ENCODE measurements around the gene SEMA3A.

Gene SEMA3A

DNA sequence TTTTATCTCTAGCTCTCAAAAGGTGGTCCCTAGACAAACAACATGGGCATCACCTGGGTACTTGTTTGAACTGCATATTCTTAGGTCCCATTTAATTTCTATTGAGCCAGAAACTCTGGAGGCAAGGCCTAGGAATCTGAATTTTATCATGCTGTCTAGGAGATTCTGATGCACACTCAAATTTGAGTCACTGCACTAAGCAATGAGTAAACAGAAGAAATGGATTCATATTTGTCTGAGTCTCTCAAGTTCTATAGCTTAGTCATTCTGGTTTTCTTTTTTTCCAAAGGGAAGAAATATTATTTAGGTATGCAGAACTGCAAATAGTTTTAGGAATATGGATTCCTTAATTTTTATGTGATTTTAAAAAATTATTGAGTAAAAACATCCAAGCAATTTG, 185.5 kb downstream of the SEMA3A start:
- DNase-seq (ENCODE audit: low spot score) = no peak

DNA sequence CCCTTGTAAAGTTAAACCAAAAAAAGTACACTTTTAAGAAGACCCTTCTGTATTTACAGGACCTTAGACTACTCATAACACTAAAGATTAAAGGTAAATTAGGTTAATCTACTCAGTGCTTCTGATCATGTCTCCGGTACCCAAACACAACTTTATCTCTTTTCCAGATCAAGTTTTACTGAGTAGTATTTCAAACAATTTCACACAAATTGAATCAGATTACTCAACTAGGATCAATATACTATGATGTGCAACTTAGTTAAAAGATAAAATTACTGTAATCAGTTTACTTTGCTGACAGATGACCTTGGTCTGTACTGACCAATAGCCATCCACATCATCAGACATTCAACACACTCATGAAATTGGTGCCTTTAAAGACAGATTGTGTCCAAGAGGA, 191.4 kb downstream of the SEMA3A start:
- DNase-seq (ENCODE audit: low spot score) = no peak

DNA sequence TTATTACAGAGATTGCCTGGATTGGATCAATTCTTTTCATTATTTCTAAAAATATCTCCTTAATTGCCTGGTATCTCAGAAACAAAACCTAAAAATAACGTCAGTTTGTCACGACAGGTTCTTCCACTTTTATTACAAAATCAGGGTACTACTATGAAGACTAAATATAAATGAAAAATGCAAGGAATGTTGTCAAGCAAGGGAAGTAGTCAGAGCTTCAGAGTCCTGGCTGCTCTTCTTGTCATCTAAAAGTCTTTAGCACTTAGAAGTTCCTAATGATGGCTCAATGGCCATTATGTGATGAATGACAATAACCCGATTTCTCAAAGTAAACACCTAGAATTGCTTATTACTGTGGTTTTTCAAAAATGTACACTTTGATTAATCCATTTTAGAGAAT, 192.2 kb downstream of the SEMA3A start:
- no peak for DNase-seq (ENCODE audit: low spot score)

DNA sequence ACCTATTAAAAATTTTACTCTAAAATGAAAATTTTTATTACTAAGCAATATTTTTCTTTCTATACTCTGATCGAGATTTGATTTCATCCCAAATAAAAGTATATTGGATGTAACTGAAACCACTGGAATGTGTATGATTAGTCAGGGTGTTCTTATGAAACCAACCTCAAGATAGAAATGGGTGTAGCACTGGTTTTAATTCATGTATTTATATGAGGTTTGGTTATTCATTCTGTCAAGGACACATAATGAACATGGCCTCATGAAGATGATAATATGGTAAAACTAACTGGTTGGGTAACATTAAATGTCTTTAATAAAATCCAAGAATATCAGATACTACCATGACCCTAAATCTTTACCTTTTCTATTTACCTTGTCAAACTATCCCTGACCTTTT, 197.7 kb downstream of the SEMA3A start:
- no peak for DNase-seq (ENCODE audit: low spot score)

DNA sequence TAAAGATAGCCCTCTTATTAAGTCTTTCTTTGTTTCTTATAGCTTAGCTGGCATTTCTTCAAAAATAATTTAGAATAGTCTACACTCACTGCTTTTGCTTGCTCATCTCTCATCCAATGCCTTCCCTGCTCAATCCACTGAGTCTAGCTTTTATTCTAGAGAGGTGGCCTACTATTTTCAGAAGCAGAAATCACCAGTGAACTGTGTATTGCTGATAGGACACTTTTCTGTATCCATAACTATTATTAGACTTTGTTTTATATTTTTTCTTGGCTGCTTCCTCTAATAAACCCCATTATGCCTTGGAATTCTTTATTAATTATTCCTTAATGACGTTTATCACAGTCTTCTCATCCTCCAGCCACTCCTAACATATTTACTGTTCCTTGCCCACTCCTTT, 206.8 kb downstream of the SEMA3A start:
- DNase-seq (ENCODE audit: low spot score) = no peak

DNA sequence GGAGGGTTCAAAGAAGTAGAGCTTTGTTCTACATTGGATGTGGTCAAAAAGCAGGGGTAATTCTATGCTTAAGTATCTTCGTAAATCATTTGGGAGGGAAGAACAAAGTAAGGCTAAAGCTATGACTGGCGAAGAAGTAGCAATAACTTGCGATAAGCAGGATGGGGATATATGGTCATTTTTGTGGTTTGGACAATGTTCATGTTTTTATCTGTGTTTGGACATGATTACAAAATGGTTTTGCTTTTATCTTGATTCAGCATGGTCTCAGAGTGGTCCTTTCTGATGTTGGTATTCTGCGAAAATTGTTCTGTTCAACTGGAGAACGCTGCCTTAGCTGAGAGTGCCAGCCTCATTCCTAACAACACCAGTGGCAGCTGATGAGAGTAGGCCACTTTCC, 208.8 kb downstream of the SEMA3A start:
- DNase-seq (ENCODE audit: low spot score) = no peak

DNA sequence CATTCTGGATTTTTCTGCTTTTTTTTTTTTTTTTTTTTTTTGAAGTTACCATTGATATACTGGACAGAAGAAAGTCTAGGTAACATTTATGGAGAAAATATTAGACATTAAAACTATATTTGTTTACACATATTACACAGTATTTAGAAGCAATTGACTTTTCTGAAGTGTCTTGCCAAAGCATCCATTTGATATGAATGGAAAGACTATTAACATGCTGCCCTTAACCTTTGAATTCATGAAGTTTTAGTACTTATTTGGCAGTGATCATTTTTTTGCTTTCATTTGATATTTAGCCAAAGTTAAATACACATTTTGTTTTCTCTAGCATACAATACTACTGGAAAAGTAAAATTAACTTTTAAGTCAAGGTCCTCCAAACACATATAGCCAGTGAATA, 210.0 kb downstream of the SEMA3A start:
- no peak for DNase-seq (ENCODE audit: low spot score)

DNA sequence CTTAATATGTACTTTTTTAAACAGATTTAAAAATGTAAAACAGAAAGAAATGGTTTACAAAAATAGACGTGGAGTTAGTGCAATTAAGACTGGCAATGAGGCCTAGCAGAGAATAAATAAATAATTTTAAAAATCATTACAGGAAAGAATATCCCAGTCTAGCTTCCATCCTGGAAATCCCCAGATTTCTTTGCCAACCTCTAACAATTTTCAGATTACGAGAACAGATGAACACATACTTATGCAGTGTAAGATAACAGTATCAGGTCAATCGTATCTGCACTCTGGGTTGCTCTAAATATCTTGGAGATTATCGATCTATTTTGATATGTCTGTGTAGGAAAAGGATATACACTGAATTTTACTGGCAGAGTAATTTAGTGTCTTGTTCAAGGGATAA, 210.5 kb downstream of the SEMA3A start:
- no peak for DNase-seq (ENCODE audit: low spot score)

DNA sequence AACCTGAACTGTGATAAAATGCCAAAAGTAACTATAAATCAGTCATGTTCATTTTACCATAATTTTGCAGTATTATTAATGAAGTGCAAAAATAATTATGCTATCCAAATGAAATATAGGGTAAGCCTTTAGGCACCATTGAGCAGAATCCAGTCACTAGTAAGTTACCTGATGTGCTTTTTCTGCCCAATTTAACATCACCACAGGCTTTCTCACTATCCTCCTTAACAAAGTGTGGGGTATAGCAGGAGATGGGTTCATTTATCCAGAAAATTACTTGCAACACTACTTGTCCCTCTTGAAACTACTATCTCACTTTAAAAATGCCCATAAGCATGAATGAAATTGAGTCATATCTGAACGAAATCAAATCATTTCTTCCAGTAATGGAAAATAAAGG, 211.0 kb downstream of the SEMA3A start:
- no peak for DNase-seq (ENCODE audit: low spot score)

DNA sequence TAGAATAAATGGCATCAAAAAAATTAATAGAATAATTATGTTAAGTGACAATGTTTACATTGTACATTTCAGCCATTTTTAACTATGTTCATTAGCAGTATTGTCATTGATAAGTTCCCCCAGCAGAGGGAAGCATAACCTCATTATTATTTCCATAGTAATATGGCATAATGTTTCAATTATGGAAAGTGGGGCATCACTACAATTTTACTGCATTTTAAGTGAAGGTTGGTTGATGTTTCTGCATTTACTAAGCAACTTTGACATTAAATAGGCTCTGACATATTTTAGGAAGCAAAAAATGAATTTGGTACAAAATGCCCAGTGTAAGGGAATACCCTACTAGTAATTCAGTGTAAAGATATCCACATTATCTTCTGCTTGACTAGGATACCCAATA, 218.3 kb downstream of the SEMA3A start:
- peak; percentile 31 for DNase-seq (ENCODE audit: low spot score)

DNA sequence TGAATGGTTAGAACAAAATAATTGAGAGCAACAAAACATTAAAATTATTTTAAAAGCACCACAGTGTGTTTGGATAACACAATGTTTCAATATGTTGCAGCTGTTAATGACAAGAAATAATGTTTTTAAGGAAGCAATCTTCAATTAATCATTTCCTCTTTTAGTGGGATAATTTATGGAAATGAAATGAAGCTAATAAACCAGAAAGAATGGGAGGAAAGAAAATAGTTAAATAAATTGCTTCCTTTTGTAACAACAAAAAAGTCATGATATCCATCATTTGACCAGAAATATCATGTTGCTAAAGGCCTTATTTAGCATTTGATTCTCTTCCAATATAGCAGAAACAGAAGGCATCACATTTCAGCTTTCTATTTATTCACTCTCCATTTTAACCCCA, 224.5 kb downstream of the SEMA3A start:
- DNase-seq (ENCODE audit: low spot score) = no peak

DNA sequence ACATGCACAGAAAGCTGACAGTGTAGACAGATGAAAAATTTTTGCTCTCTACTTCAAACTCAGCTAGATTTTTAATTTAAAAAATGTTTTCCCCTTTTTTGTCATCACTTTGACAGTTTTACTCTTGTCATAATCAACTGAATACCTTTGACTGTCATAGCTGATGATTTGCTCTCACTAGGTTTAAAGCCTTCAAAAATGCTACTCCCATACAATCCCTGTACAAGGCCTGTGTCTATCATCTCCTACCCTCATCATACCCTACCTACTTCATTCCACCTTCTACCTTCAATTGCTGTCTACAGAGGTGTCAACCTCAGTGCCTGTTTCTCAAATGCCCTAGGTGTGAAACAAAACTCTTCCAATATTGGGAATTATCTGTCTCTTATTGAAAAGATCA, 230.3 kb downstream of the SEMA3A start:
- no peak for DNase-seq (ENCODE audit: low spot score)

DNA sequence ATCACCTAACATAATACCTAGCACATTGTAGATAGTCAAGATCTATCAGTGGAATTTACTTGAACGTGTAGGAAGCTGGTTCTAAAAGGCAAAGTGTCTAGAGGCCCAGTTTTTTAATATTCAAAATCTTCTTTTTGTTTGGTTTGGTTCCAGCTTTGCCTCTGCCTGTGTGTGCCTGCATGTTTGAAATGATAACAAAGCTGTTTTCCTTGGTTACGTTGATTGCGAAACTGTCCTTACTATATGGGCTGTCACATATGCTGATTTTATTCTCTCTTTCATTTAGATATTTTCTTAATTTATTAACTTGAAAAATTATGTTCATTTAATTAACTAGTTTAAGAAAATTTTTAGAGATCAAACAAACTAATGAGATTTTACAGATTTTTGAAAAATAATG, 237.3 kb downstream of the SEMA3A start:
- DNase-seq (ENCODE audit: low spot score) = no peak

DNA sequence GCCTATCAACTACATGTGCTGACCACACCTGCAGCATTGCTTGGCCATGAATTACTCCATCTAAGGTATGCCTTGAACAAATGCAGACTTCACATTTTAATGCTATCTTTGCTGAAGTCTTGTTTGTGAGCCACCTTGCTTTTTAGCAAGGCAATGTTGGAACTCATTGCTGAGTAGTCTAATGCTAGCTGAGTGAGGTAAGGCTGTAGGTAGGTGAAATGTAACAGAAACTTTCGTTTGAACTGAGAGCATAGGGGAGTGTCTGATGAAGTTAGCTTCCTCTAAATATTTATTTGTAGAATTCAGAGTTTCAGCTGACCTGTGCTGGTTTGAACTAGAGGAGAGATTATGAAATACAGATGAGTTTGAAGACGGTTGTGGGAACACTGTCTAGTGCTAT, 238.5 kb downstream of the SEMA3A start:
- DNase-seq (ENCODE audit: low spot score) = no peak

DNA sequence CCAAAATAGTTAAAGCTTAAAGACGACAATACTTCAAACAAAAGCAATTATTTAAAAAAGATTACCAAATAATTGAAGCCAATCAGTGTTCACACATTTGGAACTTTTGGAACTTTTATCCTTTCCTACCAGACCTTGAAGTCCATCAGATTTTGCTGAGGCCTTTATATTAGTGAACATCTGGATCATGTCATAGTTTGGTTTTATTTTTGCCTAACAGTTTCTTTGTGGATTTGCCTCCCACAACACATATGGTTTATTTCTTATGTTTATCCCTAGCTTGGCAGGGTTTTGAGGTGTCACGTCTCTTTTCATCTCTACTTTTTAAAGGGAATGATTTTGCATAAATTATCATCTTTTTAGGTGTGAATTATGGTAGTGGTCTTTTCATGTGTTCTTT, 242.4 kb downstream of the SEMA3A start:
- no peak for DNase-seq (ENCODE audit: low spot score)

DNA sequence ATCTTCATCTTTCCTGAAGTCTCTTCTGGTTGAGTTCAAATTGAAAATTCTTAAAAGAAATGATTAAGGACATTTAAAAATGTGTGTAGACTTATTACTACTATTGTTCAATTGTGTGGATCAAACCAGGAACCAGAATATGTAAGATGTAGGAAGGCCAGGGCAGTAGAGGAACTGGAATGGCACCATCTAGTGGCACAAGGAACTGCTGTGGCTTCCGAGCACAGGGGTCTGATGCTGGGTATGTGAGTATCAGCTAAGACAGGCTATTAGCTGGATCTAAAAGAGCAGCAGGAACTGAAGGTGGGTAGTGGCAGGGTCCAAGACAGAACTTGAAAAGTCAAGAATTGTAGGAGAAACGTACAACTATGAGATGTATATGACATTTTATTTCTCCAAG, 247.3 kb downstream of the SEMA3A start:
- peak; percentile 22 for DNase-seq (ENCODE audit: low spot score)

DNA sequence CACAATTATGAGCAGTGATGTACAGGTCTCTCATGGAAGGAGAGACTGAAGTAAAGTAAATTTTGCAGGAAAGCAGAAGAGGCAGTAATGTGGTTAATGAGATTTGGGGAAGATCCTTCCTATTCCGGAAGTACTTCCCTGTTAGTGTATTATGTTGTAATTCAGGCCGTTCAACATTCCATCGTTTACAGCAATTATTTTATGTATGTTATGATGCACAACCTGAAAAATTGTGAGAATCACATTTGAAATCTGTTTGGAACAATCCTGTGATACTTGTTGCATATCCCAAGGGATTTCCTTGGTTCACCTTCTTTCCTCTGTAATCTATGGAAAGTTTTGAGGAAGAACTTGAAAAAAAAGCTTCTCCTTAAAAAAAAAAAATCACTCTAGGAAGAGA, 247.8 kb downstream of the SEMA3A start:
- DNase-seq (ENCODE audit: low spot score) = no peak

DNA sequence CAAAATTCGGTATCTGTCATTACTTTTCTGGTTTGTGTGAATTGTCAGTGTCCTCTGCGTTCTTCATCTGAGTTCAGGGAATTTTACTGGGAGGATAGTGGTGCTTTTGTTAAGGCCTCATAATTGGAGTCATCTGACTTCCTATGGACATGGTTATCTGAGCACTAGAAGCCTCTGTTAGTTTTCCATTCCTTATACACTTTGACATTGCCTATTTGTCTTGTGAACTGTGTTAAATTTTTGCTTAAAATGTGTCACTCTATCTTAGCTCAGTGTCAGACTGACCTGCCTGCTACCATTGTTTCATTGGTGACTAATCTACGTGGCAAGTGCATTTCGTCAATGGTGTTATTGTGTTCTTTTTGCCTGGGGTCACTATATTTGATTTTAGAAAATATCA, 253.3 kb downstream of the SEMA3A start:
- DNase-seq (ENCODE audit: low spot score) = no peak

DNA sequence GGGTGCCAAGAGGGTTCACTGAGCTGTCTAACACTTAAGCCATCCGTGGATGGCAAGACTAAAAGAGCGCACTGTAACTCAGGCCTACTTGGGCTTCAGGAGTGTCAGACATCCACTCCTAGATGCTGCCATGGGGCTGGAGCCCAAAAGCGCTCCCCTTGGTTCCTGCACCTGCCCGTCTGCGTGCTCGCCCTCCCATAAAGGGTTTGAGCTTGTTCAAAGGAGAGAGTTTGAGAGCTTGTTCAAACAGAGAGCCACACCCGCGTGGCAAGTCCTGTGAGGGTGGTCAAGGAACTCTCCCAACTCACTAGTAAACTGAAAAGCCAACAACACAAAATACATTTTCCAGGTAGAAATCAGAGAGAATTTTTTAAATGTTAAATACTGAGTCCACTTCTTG, 256.7 kb downstream of the SEMA3A start:
- no peak for DNase-seq (ENCODE audit: low spot score)

DNA sequence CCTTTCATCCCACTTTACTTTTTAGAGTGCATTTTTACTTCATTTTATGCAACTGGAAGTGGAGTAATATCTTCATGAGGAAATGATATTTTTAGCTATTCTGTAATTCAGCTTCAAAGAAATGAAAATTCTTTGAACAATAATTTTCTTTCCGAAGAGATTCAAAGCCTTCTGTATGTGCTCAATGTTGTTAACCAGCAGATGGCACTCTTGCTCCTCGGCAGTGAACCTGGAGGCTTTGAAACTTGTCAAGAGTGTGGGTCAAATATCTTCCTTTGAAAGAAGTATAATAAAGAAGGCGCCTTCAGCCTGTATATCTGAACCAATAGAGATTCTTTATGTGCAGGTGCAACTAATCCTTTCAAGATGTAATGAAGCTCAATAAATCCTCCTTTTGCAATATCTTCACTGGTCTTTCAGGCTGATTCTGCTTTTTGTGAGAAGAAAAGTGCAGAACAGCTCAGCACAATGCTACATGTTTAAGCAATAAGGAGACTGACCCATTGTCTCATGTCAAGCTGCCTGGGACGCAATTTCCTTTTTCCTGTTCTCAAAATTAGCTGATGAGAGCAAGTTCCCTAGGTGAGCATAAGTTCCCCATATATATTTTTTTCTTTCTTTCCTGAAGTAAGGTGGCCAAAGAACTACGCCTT, 258.4 kb downstream of the SEMA3A start:
- peak; percentile 64 for DNase-seq (ENCODE audit: low spot score)

DNA sequence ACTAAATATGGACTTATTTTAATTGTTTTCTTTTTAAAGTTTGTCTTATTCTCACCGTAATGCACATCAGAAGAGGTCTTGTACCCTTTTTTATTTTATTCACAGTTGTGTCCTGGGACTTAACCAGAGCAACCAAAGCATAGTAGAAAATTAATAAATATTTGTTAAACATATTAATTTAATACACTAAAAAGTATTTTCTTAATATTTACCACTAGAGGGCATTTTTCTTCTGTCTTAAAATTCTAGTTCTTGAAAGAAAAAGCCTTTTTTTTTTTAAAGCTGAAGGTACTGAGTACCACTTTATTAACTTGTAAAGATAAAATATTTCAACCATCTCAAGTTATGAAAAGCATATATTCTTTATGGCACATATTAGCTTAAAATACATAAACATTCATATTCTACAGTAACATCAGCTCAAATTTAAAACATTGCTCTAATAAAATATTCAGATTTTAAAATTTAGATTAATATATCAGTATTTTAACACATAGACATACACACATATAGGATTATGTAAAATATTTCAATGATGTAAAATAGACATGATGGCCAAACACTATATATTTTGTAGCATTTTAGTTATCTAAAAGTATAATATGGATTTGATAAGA, 260.4 kb downstream of the SEMA3A start:
- no peak for DNase-seq (ENCODE audit: low spot score)

DNA sequence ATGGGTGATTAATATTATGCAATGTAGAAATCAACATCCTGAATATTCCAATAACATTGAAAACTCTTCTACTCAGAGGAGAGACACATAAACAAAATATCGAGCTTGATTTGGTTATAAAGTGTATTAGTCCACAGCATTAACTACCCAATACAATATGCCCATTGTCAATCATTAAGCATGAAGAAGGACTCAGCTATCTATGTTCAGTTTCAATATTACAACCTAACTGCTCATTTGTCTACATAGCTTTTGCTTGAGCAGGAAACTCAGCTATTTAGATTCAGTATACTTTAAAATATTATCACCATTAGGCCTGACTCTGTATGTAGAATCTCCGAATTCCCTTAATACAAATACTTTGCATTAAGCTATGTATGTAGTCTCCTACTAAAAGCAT, 262.6 kb downstream of the SEMA3A start:
- no peak for DNase-seq (ENCODE audit: low spot score)

DNA sequence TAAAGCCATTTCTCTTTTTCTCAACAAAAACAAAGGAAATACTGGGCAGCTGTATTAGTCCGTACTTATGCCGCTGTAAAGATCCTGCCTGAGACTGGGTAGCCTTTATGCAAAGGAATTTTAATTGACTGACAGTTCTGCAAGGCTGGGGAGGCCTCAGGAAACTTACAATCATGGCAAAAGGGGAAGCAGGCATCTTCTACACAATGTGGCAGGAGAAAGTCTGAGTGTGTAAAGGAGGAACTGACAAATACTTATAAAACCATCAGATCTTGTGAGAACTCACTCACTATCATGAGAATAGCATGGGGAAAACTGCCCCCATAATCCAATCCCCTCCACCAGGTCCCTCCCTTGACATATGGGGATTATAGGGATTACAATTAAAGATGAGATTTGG, 264.3 kb downstream of the SEMA3A start:
- no peak for DNase-seq (ENCODE audit: low spot score)

DNA sequence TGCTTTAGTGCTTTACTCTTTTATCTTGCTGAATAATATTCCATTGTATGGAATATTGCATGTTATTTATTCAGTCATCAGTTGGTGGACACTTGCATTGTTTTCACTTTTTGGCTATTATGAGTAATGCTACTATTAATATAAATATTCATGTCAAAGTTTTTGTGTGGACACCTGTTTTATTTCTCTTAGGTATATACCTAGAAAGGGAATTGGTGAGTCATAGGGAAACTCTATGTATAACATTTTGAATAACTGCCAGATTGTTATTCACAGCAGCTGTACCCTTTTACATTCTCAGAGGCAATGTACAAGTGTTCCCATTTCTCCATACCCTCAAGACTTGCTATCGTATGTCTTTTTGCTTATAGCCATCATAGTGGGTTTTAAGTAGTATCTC, 268.7 kb downstream of the SEMA3A start:
- DNase-seq (ENCODE audit: low spot score) = no peak

Data from cerebellar cortex (tissue), 1 donor.